NB4 (cell line): ENCODE measurements around the gene TBC1D17.

ENCODE experiments used
- DNase-seq: peaks from one replicate; pipeline ENCODE4 v3.0.0; 2010; ENCODE audit warnings: low read depth
- H3K4me3 ChIP-seq: one replicate; pipeline ENCODE4 v1.5.1; 2011; ENCODE audit warnings: mild to moderate bottlenecking, low read depth, low read length, moderate library complexity
- MYC ChIP-seq: IDR thresholded peaks from 2 replicates; pipeline ENCODE4 v1.6.1; 2011; ENCODE audit warnings: low read depth, low read length
- POLR2A ChIP-seq: IDR thresholded peaks from 2 replicates; pipeline ENCODE4 v1.6.1; 2011; ENCODE audit warnings: mild to moderate bottlenecking; ENCODE audit not compliant: insufficient read length; ENCODE audit errors: extremely low read depth
- TF ChIP-seq, protein P1 (sequence below): IDR thresholded peaks from 2 replicates; pipeline ENCODE4 v1.6.1; 2011; ENCODE audit warnings: low read depth, low read length
- TF ChIP-seq, protein P2 (sequence below): IDR thresholded peaks from one replicate; pipeline ENCODE4 v1.5.1; 2012; ENCODE audit warnings: low read depth, low read length

TBC1D17 gene

GRCh38 chr19:49884109-49884508 is 6.6 kb downstream of the TBC1D17 start:
- H3K4me3 ChIP-seq: no peak overlapping the region
- DNase-seq: no peak
- TF ChIP-seq, protein P1, sequence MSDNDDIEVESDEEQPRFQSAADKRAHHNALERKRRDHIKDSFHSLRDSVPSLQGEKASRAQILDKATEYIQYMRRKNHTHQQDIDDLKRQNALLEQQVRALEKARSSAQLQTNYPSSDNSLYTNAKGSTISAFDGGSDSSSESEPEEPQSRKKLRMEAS: no peak
- TF ChIP-seq MYC: no peak
- no peak for TF ChIP-seq POLR2A
- TF ChIP-seq, protein P2, sequence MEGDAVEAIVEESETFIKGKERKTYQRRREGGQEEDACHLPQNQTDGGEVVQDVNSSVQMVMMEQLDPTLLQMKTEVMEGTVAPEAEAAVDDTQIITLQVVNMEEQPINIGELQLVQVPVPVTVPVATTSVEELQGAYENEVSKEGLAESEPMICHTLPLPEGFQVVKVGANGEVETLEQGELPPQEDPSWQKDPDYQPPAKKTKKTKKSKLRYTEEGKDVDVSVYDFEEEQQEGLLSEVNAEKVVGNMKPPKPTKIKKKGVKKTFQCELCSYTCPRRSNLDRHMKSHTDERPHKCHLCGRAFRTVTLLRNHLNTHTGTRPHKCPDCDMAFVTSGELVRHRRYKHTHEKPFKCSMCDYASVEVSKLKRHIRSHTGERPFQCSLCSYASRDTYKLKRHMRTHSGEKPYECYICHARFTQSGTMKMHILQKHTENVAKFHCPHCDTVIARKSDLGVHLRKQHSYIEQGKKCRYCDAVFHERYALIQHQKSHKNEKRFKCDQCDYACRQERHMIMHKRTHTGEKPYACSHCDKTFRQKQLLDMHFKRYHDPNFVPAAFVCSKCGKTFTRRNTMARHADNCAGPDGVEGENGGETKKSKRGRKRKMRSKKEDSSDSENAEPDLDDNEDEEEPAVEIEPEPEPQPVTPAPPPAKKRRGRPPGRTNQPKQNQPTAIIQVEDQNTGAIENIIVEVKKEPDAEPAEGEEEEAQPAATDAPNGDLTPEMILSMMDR: no peak

- TF ChIP-seq MYC (no peak), POLR2A (no peak)
- TF ChIP-seq, protein P1: no peak
- TF ChIP-seq, protein P2: no peak
- no peak overlapping the region for H3K4me3 ChIP-seq
- no peak for DNase-seq
Observed at GRCh38 chr19:49884760-49885159, 7.3 kb downstream of the TBC1D17 start.

- no peak overlapping the region for H3K4me3 ChIP-seq
- no peak for DNase-seq
- no peak for TF ChIP-seq POLR2A
- TF ChIP-seq MYC: no peak
- TF ChIP-seq, protein P2: no peak
- TF ChIP-seq, protein P1: no peak
Observed at GRCh38 chr19:49887037-49887664, 9.6 kb downstream of the TBC1D17 start.

- H3K4me3 ChIP-seq: no peak overlapping the region
- no peak for DNase-seq
- no peak for TF ChIP-seq MYC
- TF ChIP-seq, protein P2: no peak
- TF ChIP-seq, protein P1: no peak
- TF ChIP-seq POLR2A: no peak
Observed at GRCh38 chr19:49887665-49888509, 10.4 kb downstream of the TBC1D17 start.

GRCh38 chr19:49888510-49888824 is 11.0 kb downstream of the TBC1D17 start:
- no peak for DNase-seq
- no peak overlapping the region for H3K4me3 ChIP-seq
- TF ChIP-seq, protein P2: no peak
- TF ChIP-seq POLR2A (no peak), MYC (no peak)
- TF ChIP-seq, protein P1: no peak
